SH-SY5Y (cell line): Measurements from ENCODE around the gene DNAH5.

ENCODE experiments used
- GATA2 ChIP-seq: IDR thresholded peaks from 2 replicates; pipeline ENCODE4 v1.6.1; 2011; ENCODE audit warnings: mild to moderate bottlenecking, low read depth, low read length
- GATA3 ChIP-seq: IDR thresholded peaks from 2 replicates; pipeline ENCODE4 v1.6.1; 2011; ENCODE audit warnings: low read depth, mild to moderate bottlenecking, low read length, moderate library complexity

DNA sequence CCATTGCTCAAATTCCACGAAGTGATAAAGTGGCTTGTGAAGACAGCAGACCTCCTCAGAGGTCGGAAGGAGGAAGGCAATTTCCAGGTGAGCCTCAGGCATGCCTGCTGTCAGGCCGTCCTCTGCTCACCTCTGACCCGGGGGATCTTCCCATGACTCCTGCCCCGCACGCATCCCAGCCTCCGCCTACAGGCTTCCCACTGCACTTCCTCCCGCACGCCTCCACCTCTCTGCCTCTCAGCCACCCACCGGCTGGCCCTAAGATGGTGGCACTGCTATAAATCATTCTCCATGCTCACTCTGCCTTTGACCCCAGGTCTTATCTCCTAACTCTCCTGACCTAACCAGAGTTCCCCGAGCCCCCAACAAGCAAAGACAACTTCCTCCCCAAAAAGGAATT lies 49.4 kb upstream of the DNAH5 start:
- TF ChIP-seq GATA2 (no peak), GATA3 (no peak)
